ENCODE results near the gene COG3.

The COG3 gene

DNA sequence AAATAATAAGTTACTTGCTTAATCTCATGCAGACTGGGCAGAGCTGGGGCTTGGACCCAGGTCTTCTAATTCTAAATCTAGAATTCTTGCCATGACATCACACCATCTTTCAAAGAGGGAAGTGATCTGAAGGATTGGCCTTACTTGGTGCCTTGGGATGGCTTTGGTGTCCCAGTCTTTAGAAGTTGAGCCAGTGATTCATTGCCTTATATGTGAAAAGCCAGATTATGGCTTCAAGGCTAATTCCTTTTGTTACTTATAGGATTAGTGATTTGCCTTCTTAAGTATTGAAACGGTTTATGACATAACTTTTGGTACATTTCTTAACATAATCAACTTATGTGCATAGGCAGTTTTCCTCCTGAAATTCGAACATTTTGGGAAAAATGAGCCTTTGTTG, 14.9 kb downstream of the COG3 start:
- Histone ChIP-seq H3K9ac (ENCODE audit: low read depth, low read length) (no peak overlapping the region), H3K9me3 (ENCODE audit: control insufficient read depth, insufficient read depth, low read length) (peaks cover 9% of the 10 kb centered on the region; the same call in 1 of the 2 replicates), H3K27me3 (ENCODE audit: control insufficient read depth, insufficient read depth, low read length) (no peaks in the 10 kb centered on the region), H3K4me3 (ENCODE audit: low read depth, low read length) (no peak overlapping the region), H3K27ac (ENCODE audit: low read depth, low read length) (no peak overlapping the region), H3K36me3 (ENCODE audit: control insufficient read depth, insufficient read depth, low read length) (peaks cover 66% of the 10 kb centered on the region), H3K4me1 (ENCODE audit: control insufficient read depth, insufficient read depth, low read length) (no peaks in the 10 kb centered on the region)

DNA sequence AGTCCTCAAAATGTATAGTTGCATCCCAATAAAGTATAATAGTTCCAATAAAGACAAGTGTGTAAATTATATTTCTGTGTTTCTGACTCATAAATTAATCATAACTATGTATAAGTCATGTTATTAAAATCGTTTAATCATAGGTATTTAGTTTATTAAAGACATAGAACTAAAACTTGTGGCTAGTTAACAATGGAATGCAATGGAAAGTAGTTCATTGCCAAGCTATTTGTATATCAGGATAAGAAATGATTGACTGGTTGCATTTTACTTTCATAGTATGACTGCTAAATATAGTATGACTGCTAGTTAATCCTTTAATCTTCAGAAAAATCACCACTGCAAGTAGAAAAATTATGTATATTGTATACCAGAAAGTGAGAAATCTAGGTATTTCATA, 16.9 kb downstream of the COG3 start:
- no peak overlapping the region for H3K27ac ChIP-seq (ENCODE audit: low read depth, low read length)
- no peaks in the 10 kb centered on the region for H3K27me3 ChIP-seq (ENCODE audit: control insufficient read depth, insufficient read depth, low read length)
- H3K4me3 ChIP-seq (ENCODE audit: low read depth, low read length): no peak overlapping the region
- peaks cover 9% of the 10 kb centered on the region; the same call in 1 of the 2 replicates for H3K9me3 ChIP-seq (ENCODE audit: control insufficient read depth, insufficient read depth, low read length)
- no peak overlapping the region for H3K9ac ChIP-seq (ENCODE audit: low read depth, low read length)
- H3K36me3 ChIP-seq (ENCODE audit: control insufficient read depth, insufficient read depth, low read length): peaks cover 64% of the 10 kb centered on the region
- no peaks in the 10 kb centered on the region for H3K4me1 ChIP-seq (ENCODE audit: control insufficient read depth, insufficient read depth, low read length)

DNA sequence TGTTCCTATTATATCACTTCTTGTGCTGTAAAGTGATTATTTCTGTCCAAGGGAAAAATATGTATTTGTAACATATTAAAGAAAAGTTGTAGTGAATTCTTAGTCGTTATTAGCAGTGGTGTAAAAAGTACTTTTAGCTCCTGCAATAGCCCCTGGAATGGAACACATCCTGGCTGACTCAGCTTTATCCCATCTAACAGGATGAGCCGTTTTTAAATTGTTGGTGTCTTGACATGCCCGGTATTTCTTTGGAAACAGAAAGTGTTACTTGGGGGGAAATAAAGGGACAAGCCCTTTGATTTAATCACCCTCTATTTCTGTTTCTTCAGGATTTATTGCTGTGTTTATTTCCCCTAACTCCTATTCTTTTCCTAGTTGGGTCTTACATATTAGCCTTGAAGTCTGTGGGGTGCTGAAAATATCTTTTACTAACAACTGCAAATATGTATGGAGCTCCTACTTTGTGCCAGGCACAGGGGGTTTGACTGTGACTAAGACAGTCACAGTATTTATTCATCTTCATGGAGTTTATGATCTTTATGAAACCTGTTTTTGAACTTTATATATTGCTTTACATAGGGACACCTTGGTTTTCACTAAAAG, 17.9 kb downstream of the COG3 start:
- Histone ChIP-seq H3K4me3 (ENCODE audit: low read depth, low read length) (no peak overlapping the region), H3K27me3 (ENCODE audit: control insufficient read depth, insufficient read depth, low read length) (no peaks in the 10 kb centered on the region), H3K9ac (ENCODE audit: low read depth, low read length) (no peak overlapping the region), H3K27ac (ENCODE audit: low read depth, low read length) (no peak overlapping the region), H3K9me3 (ENCODE audit: control insufficient read depth, insufficient read depth, low read length) (peaks cover 9% of the 10 kb centered on the region; the same call in 1 of the 2 replicates), H3K4me1 (ENCODE audit: control insufficient read depth, insufficient read depth, low read length) (no peaks in the 10 kb centered on the region), H3K36me3 (ENCODE audit: control insufficient read depth, insufficient read depth, low read length) (peaks cover 64% of the 10 kb centered on the region)

DNA sequence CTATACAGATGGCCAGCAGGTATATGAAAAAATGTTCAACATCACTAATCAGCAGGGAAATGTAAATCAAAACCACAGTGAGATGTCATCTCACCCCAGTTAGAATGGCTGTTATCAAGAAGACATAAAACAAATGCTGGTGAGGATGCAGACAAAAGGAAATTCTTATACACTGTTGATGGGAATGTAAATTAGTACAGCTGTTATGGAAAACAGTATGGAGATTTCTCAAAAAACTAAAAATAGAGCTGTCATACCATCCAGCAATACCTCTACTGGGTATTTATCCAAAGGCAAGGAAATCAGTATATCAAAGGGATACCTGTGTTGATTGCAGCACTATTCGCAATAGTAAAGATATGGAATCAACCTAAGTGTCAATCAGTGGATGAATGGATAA, 22.9 kb downstream of the COG3 start:
- peaks cover 9% of the 10 kb centered on the region; the same call in 1 of the 2 replicates for H3K9me3 ChIP-seq (ENCODE audit: control insufficient read depth, insufficient read depth, low read length)
- H3K27me3 ChIP-seq (ENCODE audit: control insufficient read depth, insufficient read depth, low read length): no peaks in the 10 kb centered on the region
- H3K9ac ChIP-seq (ENCODE audit: low read depth, low read length): no peak overlapping the region
- no peak overlapping the region for H3K27ac ChIP-seq (ENCODE audit: low read depth, low read length)
- H3K4me3 ChIP-seq (ENCODE audit: low read depth, low read length): no peak overlapping the region
- peaks cover 66% of the 10 kb centered on the region for H3K36me3 ChIP-seq (ENCODE audit: control insufficient read depth, insufficient read depth, low read length)
- H3K4me1 ChIP-seq (ENCODE audit: control insufficient read depth, insufficient read depth, low read length): no peaks in the 10 kb centered on the region

DNA sequence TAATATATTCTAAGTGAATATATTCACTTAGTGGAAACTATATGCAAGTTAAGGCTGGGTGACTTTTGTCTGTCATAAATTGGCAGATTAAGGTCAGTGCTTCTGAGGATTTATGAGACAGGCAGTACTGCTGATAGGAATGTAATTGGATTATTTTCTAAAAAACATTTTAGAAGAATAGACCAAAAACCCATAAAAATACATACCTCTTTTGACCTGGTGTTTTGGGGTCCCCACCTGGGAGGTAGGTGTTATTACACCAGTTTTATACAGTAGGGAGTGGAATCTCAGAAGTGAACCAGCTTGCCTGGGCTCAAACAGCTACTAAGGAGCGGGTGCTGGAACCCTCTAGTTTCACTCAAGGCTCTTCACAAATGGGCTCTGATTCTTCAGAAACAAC, 25.3 kb downstream of the COG3 start:
- peaks cover 65% of the 10 kb centered on the region for H3K36me3 ChIP-seq (ENCODE audit: control insufficient read depth, insufficient read depth, low read length)
- no peaks in the 10 kb centered on the region for H3K9me3 ChIP-seq (ENCODE audit: control insufficient read depth, insufficient read depth, low read length)
- H3K4me3 ChIP-seq (ENCODE audit: low read depth, low read length): no peak overlapping the region
- H3K27ac ChIP-seq (ENCODE audit: low read depth, low read length): no peak overlapping the region
- no peak overlapping the region for H3K9ac ChIP-seq (ENCODE audit: low read depth, low read length)
- no peaks in the 10 kb centered on the region for H3K4me1 ChIP-seq (ENCODE audit: control insufficient read depth, insufficient read depth, low read length)
- no peaks in the 10 kb centered on the region for H3K27me3 ChIP-seq (ENCODE audit: control insufficient read depth, insufficient read depth, low read length)

DNA sequence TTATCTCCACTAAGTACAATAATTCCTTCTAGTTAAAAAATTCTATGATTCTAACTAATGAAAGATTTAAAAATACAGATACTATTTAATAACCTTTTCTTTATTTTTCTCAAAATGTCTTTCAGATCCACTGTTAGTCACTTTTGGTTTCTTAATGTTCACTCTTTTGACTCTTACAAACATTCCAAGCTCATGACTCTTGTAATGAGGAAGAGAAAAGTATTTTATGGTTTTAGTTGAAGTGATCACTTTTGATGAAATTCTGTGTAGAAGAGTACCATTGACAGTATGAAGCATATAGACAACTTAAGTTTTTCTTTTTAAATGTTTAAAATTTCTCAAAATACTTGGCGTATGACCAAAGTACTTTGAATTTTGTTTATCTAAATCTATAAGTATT, 27.8 kb downstream of the COG3 start:
- H3K4me1 ChIP-seq (ENCODE audit: control insufficient read depth, insufficient read depth, low read length): no peaks in the 10 kb centered on the region
- H3K9ac ChIP-seq (ENCODE audit: low read depth, low read length): no peak overlapping the region
- H3K27ac ChIP-seq (ENCODE audit: low read depth, low read length): no peak overlapping the region
- no peaks in the 10 kb centered on the region for H3K27me3 ChIP-seq (ENCODE audit: control insufficient read depth, insufficient read depth, low read length)
- H3K9me3 ChIP-seq (ENCODE audit: control insufficient read depth, insufficient read depth, low read length): no peaks in the 10 kb centered on the region
- H3K4me3 ChIP-seq (ENCODE audit: low read depth, low read length): no peak overlapping the region
- H3K36me3 ChIP-seq (ENCODE audit: control insufficient read depth, insufficient read depth, low read length): peaks cover 71% of the 10 kb centered on the region

DNA sequence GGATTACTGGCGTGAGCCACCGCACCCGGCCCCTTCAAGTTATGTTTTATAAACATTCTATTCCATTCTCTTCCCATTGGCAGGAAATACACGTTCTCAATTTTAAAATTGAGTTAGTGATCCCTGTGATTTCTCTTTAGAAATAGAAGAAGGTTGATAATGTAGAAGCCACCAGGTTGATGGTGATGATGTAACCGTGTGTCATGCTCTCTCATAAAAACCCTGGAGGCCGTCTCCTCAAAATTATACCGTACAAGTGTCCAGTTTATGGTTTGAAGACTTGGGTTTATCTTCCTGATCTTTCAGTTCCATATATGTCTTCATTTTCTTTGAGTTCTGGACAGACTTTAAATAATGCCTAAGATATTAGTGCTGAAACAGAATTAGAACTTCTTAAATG, 32.2 kb downstream of the COG3 start:
- H3K36me3 ChIP-seq (ENCODE audit: control insufficient read depth, insufficient read depth, low read length): peaks cover 68% of the 10 kb centered on the region
- H3K27me3 ChIP-seq (ENCODE audit: control insufficient read depth, insufficient read depth, low read length): no peaks in the 10 kb centered on the region
- no peaks in the 10 kb centered on the region for H3K9me3 ChIP-seq (ENCODE audit: control insufficient read depth, insufficient read depth, low read length)
- H3K4me3 ChIP-seq (ENCODE audit: low read depth, low read length): no peak overlapping the region
- H3K4me1 ChIP-seq (ENCODE audit: control insufficient read depth, insufficient read depth, low read length): no peaks in the 10 kb centered on the region
- no peak overlapping the region for H3K27ac ChIP-seq (ENCODE audit: low read depth, low read length)
- no peak overlapping the region for H3K9ac ChIP-seq (ENCODE audit: low read depth, low read length)

DNA sequence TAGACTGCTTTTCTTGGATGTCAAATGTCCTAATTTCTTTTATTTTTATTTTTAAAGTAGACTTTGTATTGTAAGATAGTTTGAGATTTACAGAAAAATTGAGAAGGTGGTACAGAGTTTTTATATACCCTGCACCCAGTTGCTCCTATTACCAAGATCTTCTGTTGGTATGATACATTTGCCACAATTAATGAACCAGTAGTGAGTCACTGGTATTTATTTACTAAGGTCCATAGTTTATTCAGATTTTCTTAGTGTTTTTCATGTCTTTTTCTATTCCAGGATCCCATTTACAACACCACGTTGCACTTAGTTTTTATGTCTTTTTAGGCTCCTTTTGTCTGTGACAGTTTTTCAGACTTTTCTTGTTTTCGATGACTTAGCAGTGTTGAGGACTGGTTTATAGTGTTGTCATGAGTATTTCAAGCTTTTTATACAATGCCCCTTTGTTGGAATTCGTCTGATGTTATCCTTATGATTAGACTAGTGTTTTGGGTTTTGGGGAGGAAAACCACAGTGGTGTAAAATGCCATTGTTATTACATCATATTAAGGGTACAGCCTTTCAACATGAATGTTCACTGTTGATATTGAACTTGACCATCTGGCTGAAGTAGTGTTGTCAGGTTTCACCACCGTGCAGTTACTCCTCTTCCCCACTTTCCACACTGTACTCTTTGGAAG, 35.9 kb downstream of the COG3 start:
- Histone ChIP-seq H3K4me3 (ENCODE audit: low read depth, low read length) (no peak overlapping the region), H3K27me3 (ENCODE audit: control insufficient read depth, insufficient read depth, low read length) (no peaks in the 10 kb centered on the region), H3K9ac (ENCODE audit: low read depth, low read length) (no peak overlapping the region), H3K4me1 (ENCODE audit: control insufficient read depth, insufficient read depth, low read length) (no peaks in the 10 kb centered on the region), H3K9me3 (ENCODE audit: control insufficient read depth, insufficient read depth, low read length) (no peaks in the 10 kb centered on the region), H3K36me3 (ENCODE audit: control insufficient read depth, insufficient read depth, low read length) (peaks cover 63% of the 10 kb centered on the region), H3K27ac (ENCODE audit: low read depth, low read length) (no peak overlapping the region)

DNA sequence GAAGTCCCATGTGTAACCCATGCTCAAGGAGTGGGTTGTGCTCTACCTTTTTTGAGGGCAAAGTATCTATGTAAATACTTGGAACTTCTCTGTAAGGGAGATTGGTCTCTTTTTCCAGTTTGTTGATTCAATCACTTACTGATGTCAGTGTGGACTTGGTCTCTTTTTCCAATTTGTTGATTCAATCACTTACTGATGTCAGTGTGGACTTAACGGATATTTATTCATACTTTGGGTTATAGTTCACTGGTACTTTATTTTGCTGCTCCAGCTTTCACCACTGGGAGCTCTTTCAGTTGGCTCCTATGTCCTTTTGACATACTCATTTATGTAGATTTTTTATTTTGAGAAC, 36.4 kb downstream of the COG3 start:
- Histone ChIP-seq H3K36me3 (ENCODE audit: control insufficient read depth, insufficient read depth, low read length) (peaks cover 63% of the 10 kb centered on the region), H3K9me3 (ENCODE audit: control insufficient read depth, insufficient read depth, low read length) (no peaks in the 10 kb centered on the region), H3K27ac (ENCODE audit: low read depth, low read length) (no peak overlapping the region), H3K9ac (ENCODE audit: low read depth, low read length) (no peak overlapping the region), H3K27me3 (ENCODE audit: control insufficient read depth, insufficient read depth, low read length) (no peaks in the 10 kb centered on the region), H3K4me1 (ENCODE audit: control insufficient read depth, insufficient read depth, low read length) (no peaks in the 10 kb centered on the region), H3K4me3 (ENCODE audit: low read depth, low read length) (no peak overlapping the region)

DNA sequence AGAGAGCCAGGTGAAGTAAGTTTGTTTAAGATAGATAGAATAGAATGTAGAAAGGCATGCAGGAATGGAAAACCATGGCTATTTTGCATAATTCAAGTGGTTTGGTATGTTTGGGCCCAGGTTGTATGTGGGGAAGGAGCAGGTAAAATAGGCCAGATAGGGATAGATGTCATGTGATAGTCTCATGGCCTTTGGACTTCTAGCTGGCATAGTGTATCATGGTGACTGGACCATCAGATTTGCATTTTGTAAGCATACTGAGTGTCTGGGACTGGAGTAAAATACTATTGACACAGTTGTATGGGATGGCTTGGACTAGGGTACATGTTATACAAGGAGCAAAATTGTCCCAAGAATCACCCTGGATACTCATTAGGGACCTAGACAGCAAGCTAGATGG, 38.9 kb downstream of the COG3 start:
- H3K27me3 ChIP-seq (ENCODE audit: control insufficient read depth, insufficient read depth, low read length): no peaks in the 10 kb centered on the region
- H3K36me3 ChIP-seq (ENCODE audit: control insufficient read depth, insufficient read depth, low read length): peaks cover 56% of the 10 kb centered on the region
- H3K27ac ChIP-seq (ENCODE audit: low read depth, low read length): no peak overlapping the region
- no peaks in the 10 kb centered on the region for H3K9me3 ChIP-seq (ENCODE audit: control insufficient read depth, insufficient read depth, low read length)
- no peaks in the 10 kb centered on the region for H3K4me1 ChIP-seq (ENCODE audit: control insufficient read depth, insufficient read depth, low read length)
- no peak overlapping the region for H3K4me3 ChIP-seq (ENCODE audit: low read depth, low read length)
- H3K9ac ChIP-seq (ENCODE audit: low read depth, low read length): no peak overlapping the region

DNA sequence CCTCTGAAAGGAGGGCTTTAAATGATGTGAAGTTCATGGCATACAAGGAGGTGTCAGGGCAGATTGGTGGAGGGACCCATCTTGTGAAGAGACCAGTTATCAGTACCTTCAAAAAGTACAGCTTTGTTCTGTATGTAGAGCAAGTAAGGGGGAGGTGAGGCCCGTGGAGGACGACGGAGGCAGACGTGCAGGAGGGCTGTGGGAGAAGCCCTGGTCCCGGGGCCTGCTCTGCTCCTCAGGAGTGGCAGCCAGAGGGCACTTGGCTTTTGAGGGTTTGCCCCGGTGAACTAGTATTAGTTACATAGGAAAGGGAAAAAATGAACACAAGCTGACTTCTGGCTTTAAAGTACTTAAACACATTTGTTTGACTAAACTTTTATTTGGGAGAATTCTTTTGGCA, 42.1 kb downstream of the COG3 start:
- Histone ChIP-seq H3K27me3 (ENCODE audit: control insufficient read depth, insufficient read depth, low read length) (no peaks in the 10 kb centered on the region), H3K9ac (ENCODE audit: low read depth, low read length) (no peak overlapping the region), H3K4me3 (ENCODE audit: low read depth, low read length) (no peak overlapping the region), H3K4me1 (ENCODE audit: control insufficient read depth, insufficient read depth, low read length) (no peaks in the 10 kb centered on the region), H3K9me3 (ENCODE audit: control insufficient read depth, insufficient read depth, low read length) (no peaks in the 10 kb centered on the region), H3K27ac (ENCODE audit: low read depth, low read length) (no peak overlapping the region), H3K36me3 (ENCODE audit: control insufficient read depth, insufficient read depth, low read length) (peaks cover 63% of the 10 kb centered on the region)
